Measurements from ENCODE around the gene PPP1R26.

Gene PPP1R26

GRCh38 chr9:135487281-135488012, 7.9 kb downstream of the PPP1R26 start:
- H3K36me3 ChIP-seq (ENCODE audit: insufficient read depth, low read length) = no peaks in the 10 kb centered on the region

DNA sequence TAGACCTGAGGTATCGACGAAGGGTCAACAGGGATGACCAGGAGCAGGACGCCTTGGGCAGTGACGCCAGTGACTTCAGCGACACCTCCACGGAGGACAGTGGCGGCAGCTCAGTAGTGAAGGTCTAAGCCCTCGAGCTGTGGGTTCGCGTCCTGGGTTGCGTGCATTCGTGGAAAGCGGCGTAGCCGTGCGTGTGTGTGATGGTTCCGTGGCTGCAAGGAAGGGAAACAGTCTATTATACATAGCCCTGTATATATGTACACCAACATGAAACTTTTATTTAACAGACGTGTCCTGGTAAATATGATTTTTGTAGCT, 8.4 kb downstream of the PPP1R26 start:
- Histone ChIP-seq H3K9ac (ENCODE audit: low read length) (no peak overlapping the region), H3K4me2 (ENCODE audit: low read length) (no peak overlapping the region), H3K4me3 (ENCODE audit: low read depth, low read length, poor library complexity, severe bottlenecking) (no peak overlapping the region), H3K9me3 (ENCODE audit: low read length) (no peaks in the 10 kb centered on the region), H3K27ac (ENCODE audit: low read depth, low read length, poor library complexity, severe bottlenecking) (no peak overlapping the region), H3K9me2 (ENCODE audit: low read depth, low read length) (no peaks in the 10 kb centered on the region), H3K36me3 (ENCODE audit: insufficient read depth, low read length) (no peaks in the 10 kb centered on the region), H3K27me3 (ENCODE audit: insufficient read depth, low read length) (no peaks in the 10 kb centered on the region), H4K20me1 (ENCODE audit: insufficient read depth, low read length) (no peaks in the 10 kb centered on the region), H2AFZ (ENCODE audit: low read length) (no peak overlapping the region), H3K4me1 (ENCODE audit: insufficient read depth, low read length, severe bottlenecking) (no peaks in the 10 kb centered on the region), H3K79me2 (ENCODE audit: insufficient read depth, low read length) (no peaks in the 10 kb centered on the region), H3F3A (ENCODE audit: insufficient read depth, low read length) (no peaks in the 10 kb centered on the region)
- TF ChIP-seq, protein P1, sequence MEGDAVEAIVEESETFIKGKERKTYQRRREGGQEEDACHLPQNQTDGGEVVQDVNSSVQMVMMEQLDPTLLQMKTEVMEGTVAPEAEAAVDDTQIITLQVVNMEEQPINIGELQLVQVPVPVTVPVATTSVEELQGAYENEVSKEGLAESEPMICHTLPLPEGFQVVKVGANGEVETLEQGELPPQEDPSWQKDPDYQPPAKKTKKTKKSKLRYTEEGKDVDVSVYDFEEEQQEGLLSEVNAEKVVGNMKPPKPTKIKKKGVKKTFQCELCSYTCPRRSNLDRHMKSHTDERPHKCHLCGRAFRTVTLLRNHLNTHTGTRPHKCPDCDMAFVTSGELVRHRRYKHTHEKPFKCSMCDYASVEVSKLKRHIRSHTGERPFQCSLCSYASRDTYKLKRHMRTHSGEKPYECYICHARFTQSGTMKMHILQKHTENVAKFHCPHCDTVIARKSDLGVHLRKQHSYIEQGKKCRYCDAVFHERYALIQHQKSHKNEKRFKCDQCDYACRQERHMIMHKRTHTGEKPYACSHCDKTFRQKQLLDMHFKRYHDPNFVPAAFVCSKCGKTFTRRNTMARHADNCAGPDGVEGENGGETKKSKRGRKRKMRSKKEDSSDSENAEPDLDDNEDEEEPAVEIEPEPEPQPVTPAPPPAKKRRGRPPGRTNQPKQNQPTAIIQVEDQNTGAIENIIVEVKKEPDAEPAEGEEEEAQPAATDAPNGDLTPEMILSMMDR (IDR thresholded peaks at IDR 0.05; ENCODE audit: low read length) = no peak
- no peak for TF ChIP-seq EZH2 (IDR thresholded peaks at IDR 0.05; ENCODE audit: borderline replicate concordance, low read length)

More at GRCh38 chr9:135487281-135488012, 7.9 kb downstream of the PPP1R26 start:
- Histone ChIP-seq H3K27ac (ENCODE audit: low read depth, low read length, poor library complexity, severe bottlenecking) (no peak overlapping the region), H3K4me2 (ENCODE audit: low read length) (no peak overlapping the region), H3K79me2 (ENCODE audit: insufficient read depth, low read length) (no peaks in the 10 kb centered on the region), H3K9me3 (ENCODE audit: low read length) (no peaks in the 10 kb centered on the region), H2AFZ (ENCODE audit: low read length) (no peak overlapping the region), H4K20me1 (ENCODE audit: insufficient read depth, low read length) (no peaks in the 10 kb centered on the region), H3K9ac (ENCODE audit: low read length) (no peak overlapping the region), H3K27me3 (ENCODE audit: insufficient read depth, low read length) (no peaks in the 10 kb centered on the region), H3K9me2 (ENCODE audit: low read depth, low read length) (no peaks in the 10 kb centered on the region), H3K4me3 (ENCODE audit: low read depth, low read length, poor library complexity, severe bottlenecking) (no peak overlapping the region), H3K4me1 (ENCODE audit: insufficient read depth, low read length, severe bottlenecking) (no peaks in the 10 kb centered on the region), H3F3A (ENCODE audit: insufficient read depth, low read length) (no peaks in the 10 kb centered on the region)
- no peak for TF ChIP-seq EZH2 (IDR thresholded peaks at IDR 0.05; ENCODE audit: borderline replicate concordance, low read length)
- TF ChIP-seq, protein P1 (IDR thresholded peaks at IDR 0.05; ENCODE audit: low read length) = no peak

DNA sequence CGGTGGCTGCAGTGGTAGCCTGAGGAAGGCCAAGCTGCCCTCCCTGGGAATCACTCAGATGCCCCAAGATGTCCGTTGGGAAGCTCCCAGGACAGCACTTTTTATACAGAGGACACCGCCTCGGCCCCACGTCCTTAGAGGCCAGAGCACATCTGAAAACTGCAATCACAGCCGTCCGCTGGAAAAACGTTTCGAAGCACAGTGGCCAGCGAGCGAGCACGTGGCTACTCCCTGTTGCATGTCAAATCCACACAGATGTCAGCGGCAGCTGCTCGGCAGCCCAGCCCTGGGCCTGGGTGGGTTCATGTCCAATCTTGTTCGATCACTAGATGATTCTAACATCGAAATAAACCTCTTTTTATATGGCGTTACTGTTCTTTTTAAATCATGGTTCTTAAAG, 8.9 kb downstream of the PPP1R26 start:
- Histone ChIP-seq H3K4me2 (ENCODE audit: low read length) (no peak overlapping the region), H3K4me1 (ENCODE audit: insufficient read depth, low read length, severe bottlenecking) (no peaks in the 10 kb centered on the region), H3K4me3 (ENCODE audit: low read depth, low read length, poor library complexity, severe bottlenecking) (no peak overlapping the region), H3K79me2 (ENCODE audit: insufficient read depth, low read length) (no peaks in the 10 kb centered on the region), H3K9me2 (ENCODE audit: low read depth, low read length) (no peaks in the 10 kb centered on the region), H2AFZ (ENCODE audit: low read length) (no peak overlapping the region), H3K36me3 (ENCODE audit: insufficient read depth, low read length) (no peaks in the 10 kb centered on the region), H3K27me3 (ENCODE audit: insufficient read depth, low read length) (no peaks in the 10 kb centered on the region), H3K9ac (ENCODE audit: low read length) (no peak overlapping the region), H3F3A (ENCODE audit: insufficient read depth, low read length) (no peaks in the 10 kb centered on the region), H3K9me3 (ENCODE audit: low read length) (no peaks in the 10 kb centered on the region), H3K27ac (ENCODE audit: low read depth, low read length, poor library complexity, severe bottlenecking) (no peak overlapping the region), H4K20me1 (ENCODE audit: insufficient read depth, low read length) (no peaks in the 10 kb centered on the region)
- no peak for TF ChIP-seq EZH2 (IDR thresholded peaks at IDR 0.05; ENCODE audit: borderline replicate concordance, low read length)
- TF ChIP-seq, protein P1 (IDR thresholded peaks at IDR 0.05; ENCODE audit: low read length) = no peak
